MG63 (cell line): ENCODE measurements around the gene RIC1. TPM values are rescaled to one million over a fixed set of nuclear protein-coding genes. Genes with fewer than 3 reads are reported as not detected.
A peak's percentile ranks its signal among the peaks of the same experiment; 100 is the strongest.
"Not testable (repeated sequence)": the region's sequence is repeated elsewhere in the genome, so short reads cannot be mapped to it uniquely, and the experiment has no call there.

ENCODE experiments used
- DNase-seq: peaks from one replicate; pipeline ENCODE4 v3.0.0-alpha.2; 2020
- H3K27me3 ChIP-seq: fragments of 250-450 bp; sonication (Bioruptor Pico); 2 replicates; pipeline ENCODE4 v1.5.1; 2020; ENCODE audit warnings: mild to moderate bottlenecking, moderate library complexity
- H3K36me3 ChIP-seq: fragments of 250-450 bp; sonication (Bioruptor Pico); 2 replicates; pipeline ENCODE4 v1.5.1; 2020; ENCODE audit warnings: mild to moderate bottlenecking, moderate library complexity
- H3K4me3 ChIP-seq: fragments of 250-450 bp; sonication (Bioruptor Pico); 2 replicates; pipeline ENCODE4 v1.5.1; 2020; ENCODE audit warnings: mild to moderate bottlenecking, moderate library complexity
- H3K9me3 ChIP-seq: fragments of 250-450 bp; sonication (Bioruptor Pico); 2 replicates; pipeline ENCODE4 v1.5.1; 2020; ENCODE audit warnings: mild to moderate bottlenecking, moderate library complexity
- total RNA-seq: library from RNA; depleted of rRNA; stranded (reverse); fragments of >200 nt; shearing (Covaris generic); gene quantifications from 2 replicates; pipeline ENCODE4 v1.2.3, GENCODE V29; 2014; ENCODE audit warnings: low replicate concordance; rRNA removed

RIC1 gene, protein sequence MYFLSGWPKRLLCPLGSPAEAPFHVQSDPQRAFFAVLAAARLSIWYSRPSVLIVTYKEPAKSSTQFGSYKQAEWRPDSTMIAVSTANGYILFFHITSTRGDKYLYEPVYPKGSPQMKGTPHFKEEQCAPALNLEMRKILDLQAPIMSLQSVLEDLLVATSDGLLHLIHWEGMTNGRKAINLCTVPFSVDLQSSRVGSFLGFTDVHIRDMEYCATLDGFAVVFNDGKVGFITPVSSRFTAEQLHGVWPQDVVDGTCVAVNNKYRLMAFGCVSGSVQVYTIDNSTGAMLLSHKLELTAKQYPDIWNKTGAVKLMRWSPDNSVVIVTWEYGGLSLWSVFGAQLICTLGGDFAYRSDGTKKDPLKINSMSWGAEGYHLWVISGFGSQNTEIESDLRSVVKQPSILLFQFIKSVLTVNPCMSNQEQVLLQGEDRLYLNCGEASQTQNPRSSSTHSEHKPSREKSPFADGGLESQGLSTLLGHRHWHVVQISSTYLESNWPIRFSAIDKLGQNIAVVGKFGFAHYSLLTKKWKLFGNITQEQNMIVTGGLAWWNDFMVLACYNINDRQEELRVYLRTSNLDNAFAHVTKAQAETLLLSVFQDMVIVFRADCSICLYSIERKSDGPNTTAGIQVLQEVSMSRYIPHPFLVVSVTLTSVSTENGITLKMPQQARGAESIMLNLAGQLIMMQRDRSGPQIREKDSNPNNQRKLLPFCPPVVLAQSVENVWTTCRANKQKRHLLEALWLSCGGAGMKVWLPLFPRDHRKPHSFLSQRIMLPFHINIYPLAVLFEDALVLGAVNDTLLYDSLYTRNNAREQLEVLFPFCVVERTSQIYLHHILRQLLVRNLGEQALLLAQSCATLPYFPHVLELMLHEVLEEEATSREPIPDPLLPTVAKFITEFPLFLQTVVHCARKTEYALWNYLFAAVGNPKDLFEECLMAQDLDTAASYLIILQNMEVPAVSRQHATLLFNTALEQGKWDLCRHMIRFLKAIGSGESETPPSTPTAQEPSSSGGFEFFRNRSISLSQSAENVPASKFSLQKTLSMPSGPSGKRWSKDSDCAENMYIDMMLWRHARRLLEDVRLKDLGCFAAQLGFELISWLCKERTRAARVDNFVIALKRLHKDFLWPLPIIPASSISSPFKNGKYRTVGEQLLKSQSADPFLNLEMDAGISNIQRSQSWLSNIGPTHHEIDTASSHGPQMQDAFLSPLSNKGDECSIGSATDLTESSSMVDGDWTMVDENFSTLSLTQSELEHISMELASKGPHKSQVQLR (N-terminal part only)
- 4.1 and 9.0 TPM in 2 replicates for total RNA-seq

DNA sequence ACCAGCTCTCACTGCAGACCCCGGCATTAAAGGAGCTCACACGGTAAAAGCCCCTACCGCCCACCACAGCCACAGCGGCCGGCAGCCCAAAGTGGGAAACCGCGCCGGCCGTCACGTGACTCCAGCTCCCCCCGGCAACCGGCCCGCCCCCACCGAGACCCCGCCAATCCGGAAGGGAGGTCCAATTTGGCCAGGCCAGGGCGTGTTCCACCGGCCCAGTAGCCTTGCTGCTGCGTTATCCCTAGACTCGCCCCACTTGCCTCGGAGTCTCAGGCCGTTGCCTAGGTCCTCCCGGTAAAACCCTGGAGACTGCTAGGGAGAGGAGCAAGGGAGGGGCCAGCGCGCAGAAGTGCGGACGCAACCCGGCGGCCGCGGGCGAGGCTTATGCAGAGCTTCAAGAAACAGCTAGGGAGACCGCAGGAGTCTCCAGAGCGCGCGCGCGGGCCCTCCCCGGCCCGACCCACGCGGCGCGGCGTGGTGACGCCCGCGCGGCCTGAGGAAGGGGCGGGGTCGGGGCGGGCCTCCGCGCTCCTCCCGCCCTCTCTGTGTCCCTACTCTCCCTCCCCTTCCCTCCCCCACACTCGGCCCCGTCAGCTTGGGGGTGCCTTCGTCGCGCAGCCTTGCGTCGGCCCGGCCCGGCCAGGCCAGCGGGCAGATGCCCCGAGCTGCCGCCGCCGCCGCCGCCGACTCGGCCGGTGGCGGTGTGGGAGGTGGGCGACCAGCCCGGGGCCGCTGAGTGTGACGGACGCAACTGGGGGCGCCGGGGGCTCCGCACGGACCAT is at the start of gene RIC1:
Gene RIC1, plus strand, starts transcription at position 578 of the 782 bp plus-strand sequence. Its CDS starts 203 bp downstream, at position 781.
- Histone ChIP-seq H3K27me3 (no peaks in the 10 kb centered on the region), H3K36me3 (no peaks in the 10 kb centered on the region), H3K9me3 (no peaks in the 10 kb centered on the region), H3K4me3 (peak within 1 kb of the TSS; percentile 61)
- DNase-seq, result peak; percentile 79

DNA sequence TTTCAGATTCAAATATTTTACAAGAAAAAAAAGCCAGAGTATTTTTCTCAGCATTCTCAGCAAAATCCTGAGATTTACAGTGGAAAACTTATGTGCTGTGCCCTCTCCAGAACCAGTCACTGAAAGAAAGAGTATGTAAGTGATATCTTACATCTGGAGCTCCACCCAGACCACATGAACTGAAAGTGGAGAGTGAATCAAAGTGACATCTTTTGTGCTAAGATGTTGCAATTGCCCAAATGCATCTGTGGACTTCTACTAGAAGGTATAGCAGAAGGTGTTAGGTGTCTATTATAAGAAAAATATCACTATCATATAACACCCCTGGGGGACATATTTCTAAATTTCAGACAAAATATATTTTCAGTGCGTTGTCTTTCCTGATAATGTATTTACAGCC is 49.0 kb upstream of the RIC1 start:
- DNase-seq, result no peak

DNA sequence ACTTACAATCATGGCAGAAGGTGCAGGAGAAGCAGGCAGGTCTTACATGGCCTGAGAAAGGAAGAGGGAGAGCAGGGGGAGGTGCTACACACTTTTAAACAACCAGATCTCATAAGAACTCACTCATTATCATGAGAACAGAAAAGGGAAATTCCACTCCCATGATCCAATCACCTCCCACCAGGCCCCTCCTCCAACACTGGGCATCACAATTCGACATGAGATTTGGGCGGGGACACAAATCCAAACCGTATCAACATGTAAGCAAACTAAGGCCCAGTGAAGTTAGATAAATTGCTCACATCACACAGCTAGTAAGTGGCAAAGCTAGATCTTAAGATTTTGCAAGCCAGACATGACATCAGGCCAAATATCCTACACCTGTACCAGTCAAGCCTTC is 48.3 kb upstream of the RIC1 start:
- DNase-seq, result no peak
- no peaks in the 10 kb centered on the region for H3K9me3 ChIP-seq
- H3K27me3 ChIP-seq, result no peaks in the 10 kb centered on the region
- H3K4me3 ChIP-seq, result no peak overlapping the region
- H3K36me3 ChIP-seq, result no peaks in the 10 kb centered on the region

More for the DNA sequence above, 49.0 kb upstream of the RIC1 start:
- no peaks in the 10 kb centered on the region for H3K27me3 ChIP-seq
- no peak overlapping the region for H3K4me3 ChIP-seq
- H3K36me3 ChIP-seq, result no peaks in the 10 kb centered on the region
- no peaks in the 10 kb centered on the region for H3K9me3 ChIP-seq

- not testable (repeated sequence) for H3K36me3 ChIP-seq, DNase-seq, H3K4me3 ChIP-seq, H3K27me3 ChIP-seq, H3K9me3 ChIP-seq
These were observed 47.2 kb upstream of the RIC1 start for GRCh38 chr9:5581706-5582105.

DNA sequence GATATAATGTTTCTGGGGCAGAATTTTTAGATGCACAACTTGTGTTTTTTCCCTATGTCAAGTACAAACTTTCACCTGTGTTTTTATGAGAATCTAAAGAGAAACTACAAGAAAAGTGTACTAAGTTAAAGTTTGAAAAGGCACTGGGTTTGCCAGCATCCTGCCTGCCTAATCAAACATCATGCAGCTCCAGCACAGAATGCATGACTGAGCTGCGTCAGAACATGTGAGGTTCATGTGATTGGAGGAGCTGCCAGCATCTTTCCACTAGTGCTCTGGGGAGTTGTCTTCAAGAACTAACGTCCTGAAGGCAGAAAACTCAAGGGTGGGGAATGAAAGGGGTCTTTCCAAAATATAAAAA is 46.1 kb upstream of the RIC1 start:
- no peaks in the 10 kb centered on the region for H3K9me3 ChIP-seq
- DNase-seq, result no peak
- H3K36me3 ChIP-seq, result no peaks in the 10 kb centered on the region
- no peak overlapping the region for H3K4me3 ChIP-seq
- H3K27me3 ChIP-seq, result no peaks in the 10 kb centered on the region

DNA sequence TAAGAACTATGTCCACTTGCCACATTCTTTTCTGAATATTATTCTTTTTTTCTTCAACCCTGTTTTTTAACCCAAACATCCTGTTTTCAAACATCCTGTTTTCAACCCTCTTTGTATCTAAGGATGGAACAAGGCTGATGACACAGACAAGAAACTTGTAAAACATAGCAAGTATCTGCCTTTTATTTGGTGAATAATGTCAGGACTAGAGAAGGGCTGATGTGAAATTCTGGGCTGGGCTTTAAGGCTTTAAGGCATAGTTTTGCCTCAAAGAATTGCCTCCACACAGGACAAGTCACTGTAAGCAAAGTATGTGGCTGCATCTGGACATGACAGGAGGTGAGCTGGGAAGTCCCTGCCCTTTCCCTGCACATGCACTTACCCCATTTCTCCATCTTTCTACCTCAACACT is 42.5 kb upstream of the RIC1 start:
- H3K27me3 ChIP-seq, result no peaks in the 10 kb centered on the region
- no peak for DNase-seq
- H3K9me3 ChIP-seq, result no peaks in the 10 kb centered on the region
- H3K36me3 ChIP-seq, result no peaks in the 10 kb centered on the region
- no peak overlapping the region for H3K4me3 ChIP-seq

DNA sequence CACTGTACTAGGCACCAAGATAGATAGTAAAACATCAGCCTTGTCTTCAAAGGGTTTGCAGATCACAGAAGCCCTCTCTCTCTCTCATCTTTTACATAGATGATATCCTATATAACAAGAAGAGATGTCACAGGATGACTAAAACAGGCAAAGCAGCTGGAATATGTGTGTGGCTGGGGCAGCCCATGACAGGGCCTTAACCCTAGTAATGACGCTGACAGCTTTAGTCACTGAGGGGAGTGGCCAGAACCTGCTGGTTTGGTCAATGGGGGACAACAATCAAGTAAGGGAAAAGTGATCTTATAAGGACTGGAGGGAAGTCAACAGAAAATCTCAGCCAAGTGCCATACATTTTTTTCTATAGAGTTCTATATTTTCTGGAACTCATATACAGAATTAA is 41.9 kb upstream of the RIC1 start:
- Histone ChIP-seq H3K27me3 (no peaks in the 10 kb centered on the region), H3K36me3 (no peaks in the 10 kb centered on the region), H3K9me3 (no peaks in the 10 kb centered on the region), H3K4me3 (no peak overlapping the region)
- DNase-seq, result no peak

DNA sequence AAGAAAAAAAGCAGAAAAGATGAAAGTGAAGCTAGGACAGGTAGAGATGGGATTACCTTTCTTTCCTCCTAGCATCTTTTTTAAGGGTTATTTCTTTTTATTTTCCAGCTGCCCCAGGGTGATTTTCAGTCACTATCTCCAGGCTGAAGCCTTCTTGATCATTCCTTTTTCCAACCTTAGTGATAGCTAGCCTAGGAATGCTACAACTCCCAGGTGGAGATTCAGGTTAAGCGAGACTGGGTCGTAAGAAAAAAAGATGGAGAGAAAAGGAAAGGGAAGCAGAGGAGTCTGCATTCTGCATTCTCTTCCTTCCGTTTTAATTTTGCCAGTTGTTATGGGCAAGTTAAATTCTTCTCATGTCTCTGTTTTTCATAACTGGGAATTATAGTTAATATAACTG is 36.7 kb upstream of the RIC1 start:
- H3K4me3 ChIP-seq, result no peak overlapping the region
- no peaks in the 10 kb centered on the region for H3K36me3 ChIP-seq
- DNase-seq, result no peak
- H3K9me3 ChIP-seq, result no peaks in the 10 kb centered on the region
- no peaks in the 10 kb centered on the region for H3K27me3 ChIP-seq

DNA sequence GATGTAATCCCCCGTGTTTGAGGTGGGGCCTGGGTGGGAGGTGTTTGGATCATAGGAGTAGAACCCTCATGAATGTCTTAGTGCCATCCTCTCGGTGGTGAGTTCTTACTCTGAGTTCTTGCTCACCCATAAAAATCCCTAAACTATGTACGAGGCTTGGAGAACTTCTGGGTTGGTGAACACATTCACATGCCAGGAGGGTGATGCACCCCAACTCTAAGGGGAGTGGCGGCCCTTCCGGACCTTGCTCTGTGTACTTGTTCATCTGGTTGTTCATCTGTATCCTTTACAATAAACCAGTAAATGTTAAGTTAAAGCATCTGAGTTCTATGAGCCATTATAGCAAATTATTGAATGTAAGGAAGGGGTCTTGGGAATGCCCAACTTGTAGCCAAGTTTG is 36.0 kb upstream of the RIC1 start:
- DNase-seq, result no peak
- no peaks in the 10 kb centered on the region for H3K27me3 ChIP-seq
- no peak overlapping the region for H3K4me3 ChIP-seq
- no peaks in the 10 kb centered on the region for H3K9me3 ChIP-seq
- H3K36me3 ChIP-seq, result no peaks in the 10 kb centered on the region

- no peak for DNase-seq
- Histone ChIP-seq H3K4me3 (no peak overlapping the region), H3K27me3 (no peaks in the 10 kb centered on the region), H3K9me3 (no peaks in the 10 kb centered on the region), H3K36me3 (no peaks in the 10 kb centered on the region)
These were observed 35.0 kb upstream of the RIC1 start for GRCh38 chr9:5593904-5594303.

GRCh38 chr9:5596173-5596572 is 32.7 kb upstream of the RIC1 start:
- H3K36me3 ChIP-seq, result no peaks in the 10 kb centered on the region
- H3K9me3 ChIP-seq, result no peaks in the 10 kb centered on the region
- no peak overlapping the region for H3K4me3 ChIP-seq
- DNase-seq, result no peak
- no peaks in the 10 kb centered on the region for H3K27me3 ChIP-seq

DNA sequence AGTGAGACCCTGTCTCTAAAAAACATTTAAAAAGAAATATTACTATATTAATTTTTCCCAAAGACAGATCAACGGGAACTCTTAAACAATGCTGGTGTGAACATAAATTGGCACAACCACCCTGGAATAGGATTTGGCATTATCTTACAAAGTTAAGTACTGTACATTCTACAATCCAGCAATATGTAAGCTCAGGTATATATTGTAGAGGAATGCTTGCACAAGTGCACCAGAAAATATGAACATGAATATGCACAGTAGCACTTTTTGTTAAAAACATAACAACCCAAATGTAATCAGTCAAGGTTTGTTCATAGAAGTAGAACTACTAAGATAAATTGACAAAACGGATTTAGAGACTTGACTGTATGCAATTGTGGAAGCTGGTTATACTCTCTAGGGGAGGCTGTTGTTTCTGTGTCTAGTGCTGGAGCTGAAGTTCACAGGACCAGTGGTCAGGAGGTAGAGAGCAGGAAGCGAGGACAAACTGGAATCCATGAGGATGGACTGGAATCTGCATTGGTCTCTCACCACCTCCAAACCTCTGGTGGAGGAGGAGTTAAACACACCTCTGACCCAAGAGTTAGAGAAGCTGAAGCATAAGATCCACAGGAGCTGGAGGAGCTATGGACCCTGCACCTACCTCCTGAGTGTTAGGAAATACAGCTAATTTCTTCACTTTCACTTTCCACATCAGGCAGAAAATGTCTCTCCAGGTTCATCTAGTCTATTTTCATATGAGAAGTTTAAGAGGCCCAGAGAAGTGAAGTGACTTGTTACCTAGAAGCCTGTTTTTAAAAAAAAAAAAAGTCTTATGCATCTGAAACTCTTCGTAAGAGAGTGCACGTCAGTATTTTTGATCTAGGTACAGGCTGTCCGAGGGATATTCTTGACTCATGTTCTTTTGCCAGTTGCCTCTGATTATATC is 20.3 kb upstream of the RIC1 start:
- H3K4me3 ChIP-seq, result no peak overlapping the region
- H3K9me3 ChIP-seq, result no peaks in the 10 kb centered on the region
- no peaks in the 10 kb centered on the region for H3K27me3 ChIP-seq
- no peaks in the 10 kb centered on the region for H3K36me3 ChIP-seq
- no peak for DNase-seq

DNA sequence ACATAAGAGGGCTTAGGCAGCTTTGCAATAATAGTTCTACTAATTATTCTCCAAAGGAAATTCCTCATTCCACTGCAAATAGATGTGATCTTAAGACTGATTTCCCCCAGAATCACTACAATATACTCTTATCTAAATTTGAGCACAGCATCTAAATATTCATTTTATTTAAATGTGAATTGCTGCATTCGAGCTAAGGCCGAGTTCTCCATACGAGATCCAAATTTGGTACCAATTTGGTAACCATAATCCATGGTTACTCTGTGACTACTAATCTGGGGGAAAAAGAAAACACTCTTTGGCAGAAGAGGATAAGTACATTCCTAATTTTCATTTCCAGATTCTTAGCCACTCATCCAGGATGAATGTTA is 19.7 kb upstream of the RIC1 start:
- no peak for DNase-seq
- no peaks in the 10 kb centered on the region for H3K27me3 ChIP-seq
- H3K36me3 ChIP-seq, result no peaks in the 10 kb centered on the region
- H3K9me3 ChIP-seq, result no peaks in the 10 kb centered on the region
- H3K4me3 ChIP-seq, result no peak overlapping the region

- no peak for DNase-seq
- H3K4me3 ChIP-seq, result no peak overlapping the region
- H3K9me3 ChIP-seq, result no peaks in the 10 kb centered on the region
- H3K36me3 ChIP-seq, result no peaks in the 10 kb centered on the region
- no peaks in the 10 kb centered on the region for H3K27me3 ChIP-seq
These were observed 18.4 kb upstream of the RIC1 start for GRCh38 chr9:5610491-5610890.

- DNase-seq, result no peak
- no peaks in the 10 kb centered on the region for H3K36me3 ChIP-seq
- H3K4me3 ChIP-seq, result no peak overlapping the region
- no peaks in the 10 kb centered on the region for H3K27me3 ChIP-seq
- no peaks in the 10 kb centered on the region for H3K9me3 ChIP-seq
These were observed 17.4 kb upstream of the RIC1 start for GRCh38 chr9:5611321-5612184.
